ENCODE results near the gene DDX5.
"Not testable (repeated sequence)": the region's sequence is repeated elsewhere in the genome, so short reads cannot be mapped to it uniquely, and the experiment has no call there.

Gene DDX5

GRCh38 chr17:64459818-64460217 is 46.3 kb downstream of the DDX5 start:
- not testable (repeated sequence) for H3K4me1 ChIP-seq (ENCODE audit: insufficient read depth, low read length); H3K27ac ChIP-seq (ENCODE audit: low read depth, low read length); H3K36me3 ChIP-seq (ENCODE audit: insufficient read depth, low read length); H3K27me3 ChIP-seq (ENCODE audit: control insufficient read depth in 1 of 2, insufficient read depth in 2 of 2, low read length in 2 of 2); H3K9ac ChIP-seq (ENCODE audit: low read length); H3K4me3 ChIP-seq (ENCODE audit: low read depth in 1 of 2, low read length in 2 of 2); H3K9me3 ChIP-seq (ENCODE audit: low read length)

- Histone ChIP-seq H3K9me3 (ENCODE audit: low read length) (no peaks in the 10 kb centered on the region), H3K27ac (ENCODE audit: low read depth, low read length) (no peak overlapping the region), H3K27me3 (ENCODE audit: control insufficient read depth in 1 of 2, insufficient read depth in 2 of 2, low read length in 2 of 2) (no peaks in the 10 kb centered on the region), H3K4me1 (ENCODE audit: insufficient read depth, low read length) (no peaks in the 10 kb centered on the region), H3K36me3 (ENCODE audit: insufficient read depth, low read length) (no peaks in the 10 kb centered on the region), H3K4me3 (ENCODE audit: low read depth in 1 of 2, low read length in 2 of 2) (no peak overlapping the region), H3K9ac (ENCODE audit: low read length) (no peak overlapping the region)
These were observed 46.8 kb downstream of the DDX5 start for GRCh38 chr17:64459284-64459747.

DNA sequence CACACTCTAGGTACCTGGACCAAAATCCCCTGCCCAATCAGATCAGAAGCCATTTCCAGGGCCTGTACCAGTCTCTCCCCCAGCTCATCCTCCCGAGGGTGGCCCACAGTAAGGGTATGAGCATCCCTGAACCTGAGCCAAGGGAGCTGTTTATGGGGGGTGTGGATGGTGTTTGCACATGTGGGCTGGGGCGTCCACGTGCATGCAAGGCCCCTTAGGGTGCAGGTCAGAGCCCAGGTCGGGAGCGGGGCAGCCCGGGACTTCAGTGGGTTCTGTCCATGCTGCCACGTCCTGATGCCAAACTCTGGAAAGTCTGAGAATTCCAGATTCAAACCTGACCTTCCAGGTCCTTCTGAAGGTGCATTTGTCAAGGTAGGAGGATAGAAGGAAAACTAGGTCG is 47.3 kb downstream of the DDX5 start:
- H3K36me3 ChIP-seq (ENCODE audit: insufficient read depth, low read length), result no peaks in the 10 kb centered on the region
- H3K4me3 ChIP-seq (ENCODE audit: low read depth in 1 of 2, low read length in 2 of 2), result no peak overlapping the region
- H3K27ac ChIP-seq (ENCODE audit: low read depth, low read length), result no peak overlapping the region
- no peaks in the 10 kb centered on the region for H3K9me3 ChIP-seq (ENCODE audit: low read length)
- H3K9ac ChIP-seq (ENCODE audit: low read length), result no peak overlapping the region
- no peaks in the 10 kb centered on the region for H3K4me1 ChIP-seq (ENCODE audit: insufficient read depth, low read length)
- no peaks in the 10 kb centered on the region for H3K27me3 ChIP-seq (ENCODE audit: control insufficient read depth in 1 of 2, insufficient read depth in 2 of 2, low read length in 2 of 2)

GRCh38 chr17:64457156-64457555 is 48.9 kb downstream of the DDX5 start:
- no peaks in the 10 kb centered on the region for H3K36me3 ChIP-seq (ENCODE audit: insufficient read depth, low read length)

DNA sequence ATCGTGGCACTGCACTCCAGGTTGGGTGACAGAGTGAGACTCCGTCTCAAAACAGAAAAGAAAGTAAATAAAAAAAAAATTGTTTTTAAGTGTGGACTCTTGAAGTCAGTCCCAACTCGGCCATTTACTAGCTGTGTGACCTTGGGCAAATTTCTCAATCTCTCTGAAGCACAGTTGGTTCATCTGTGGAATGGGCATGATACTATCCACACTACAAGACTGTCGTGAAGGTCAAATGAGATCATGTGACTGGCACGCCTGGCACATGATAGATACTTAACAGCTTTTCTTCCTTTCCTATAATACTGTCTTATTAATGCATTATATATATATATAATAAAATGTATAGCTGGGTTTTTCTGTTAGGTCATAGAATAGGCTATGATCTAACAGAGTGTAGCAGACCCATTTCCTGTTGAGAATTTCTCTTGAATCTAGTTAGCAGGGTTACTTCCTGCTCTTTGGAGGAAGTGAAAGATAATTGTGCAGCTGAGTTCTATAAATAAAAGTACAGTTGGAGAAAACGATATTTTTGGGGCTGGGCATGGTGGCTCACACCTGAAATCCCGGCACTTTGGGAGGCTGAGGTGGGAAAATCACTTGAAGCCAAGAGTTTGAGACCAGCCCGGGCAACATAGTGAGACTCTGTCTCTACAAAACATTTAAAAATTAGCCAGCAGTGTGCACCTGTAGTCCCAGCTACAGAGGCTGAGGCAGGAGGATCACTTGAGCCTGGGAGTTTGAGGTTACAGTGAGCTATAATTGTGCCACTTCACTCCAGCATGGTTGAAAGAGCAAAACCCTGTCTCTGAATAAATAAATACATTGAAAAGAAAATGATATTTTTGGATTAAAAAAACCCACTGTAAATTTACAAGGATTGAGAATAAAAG is 49.9 kb downstream of the DDX5 start:
- Histone ChIP-seq H3K4me1 (ENCODE audit: insufficient read depth, low read length) (no peaks in the 10 kb centered on the region), H3K4me3 (ENCODE audit: low read depth in 1 of 2, low read length in 2 of 2) (no peak overlapping the region), H3K27ac (ENCODE audit: low read depth, low read length) (no peak overlapping the region), H3K27me3 (ENCODE audit: control insufficient read depth in 1 of 2, insufficient read depth in 2 of 2, low read length in 2 of 2) (no peaks in the 10 kb centered on the region), H3K9me3 (ENCODE audit: low read length) (no peaks in the 10 kb centered on the region), H3K9ac (ENCODE audit: low read length) (no peak overlapping the region), H3K36me3 (ENCODE audit: insufficient read depth, low read length) (no peaks in the 10 kb centered on the region)

More at GRCh38 chr17:64457156-64457555, 48.9 kb downstream of the DDX5 start:
- Histone ChIP-seq H3K27me3 (ENCODE audit: control insufficient read depth in 1 of 2, insufficient read depth in 2 of 2, low read length in 2 of 2) (no peaks in the 10 kb centered on the region), H3K9ac (ENCODE audit: low read length) (no peak overlapping the region), H3K4me3 (ENCODE audit: low read depth in 1 of 2, low read length in 2 of 2) (no peak overlapping the region), H3K27ac (ENCODE audit: low read depth, low read length) (no peak overlapping the region), H3K9me3 (ENCODE audit: low read length) (no peaks in the 10 kb centered on the region), H3K4me1 (ENCODE audit: insufficient read depth, low read length) (no peaks in the 10 kb centered on the region)

DNA sequence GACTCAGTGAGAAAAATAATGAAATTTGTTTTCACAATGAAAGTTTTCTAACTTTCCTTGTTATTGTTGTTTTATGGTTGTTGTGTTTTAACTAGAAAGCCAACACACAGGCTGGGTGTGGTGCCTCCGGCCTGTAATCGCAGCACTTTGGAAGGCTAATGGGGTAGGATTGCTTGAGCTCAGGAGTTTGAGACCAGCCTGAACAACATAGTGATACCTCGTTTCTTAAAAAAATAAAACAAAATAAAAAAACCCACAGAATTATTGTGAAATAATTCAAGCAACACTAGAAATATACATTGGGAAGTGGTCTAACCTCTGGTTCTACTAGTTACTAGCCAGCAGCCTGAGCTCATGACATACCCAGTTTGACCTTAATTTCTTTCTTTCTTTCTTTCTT is 56.5 kb downstream of the DDX5 start:
- no peaks in the 10 kb centered on the region for H3K4me1 ChIP-seq (ENCODE audit: insufficient read depth, low read length)
- H3K27ac ChIP-seq (ENCODE audit: low read depth, low read length), result no peak overlapping the region
- no peaks in the 10 kb centered on the region for H3K36me3 ChIP-seq (ENCODE audit: insufficient read depth, low read length)
- no peaks in the 10 kb centered on the region for H3K27me3 ChIP-seq (ENCODE audit: control insufficient read depth in 1 of 2, insufficient read depth in 2 of 2, low read length in 2 of 2)
- no peak overlapping the region for H3K9ac ChIP-seq (ENCODE audit: low read length)
- H3K4me3 ChIP-seq (ENCODE audit: low read depth in 1 of 2, low read length in 2 of 2), result no peak overlapping the region
- no peaks in the 10 kb centered on the region for H3K9me3 ChIP-seq (ENCODE audit: low read length)

DNA sequence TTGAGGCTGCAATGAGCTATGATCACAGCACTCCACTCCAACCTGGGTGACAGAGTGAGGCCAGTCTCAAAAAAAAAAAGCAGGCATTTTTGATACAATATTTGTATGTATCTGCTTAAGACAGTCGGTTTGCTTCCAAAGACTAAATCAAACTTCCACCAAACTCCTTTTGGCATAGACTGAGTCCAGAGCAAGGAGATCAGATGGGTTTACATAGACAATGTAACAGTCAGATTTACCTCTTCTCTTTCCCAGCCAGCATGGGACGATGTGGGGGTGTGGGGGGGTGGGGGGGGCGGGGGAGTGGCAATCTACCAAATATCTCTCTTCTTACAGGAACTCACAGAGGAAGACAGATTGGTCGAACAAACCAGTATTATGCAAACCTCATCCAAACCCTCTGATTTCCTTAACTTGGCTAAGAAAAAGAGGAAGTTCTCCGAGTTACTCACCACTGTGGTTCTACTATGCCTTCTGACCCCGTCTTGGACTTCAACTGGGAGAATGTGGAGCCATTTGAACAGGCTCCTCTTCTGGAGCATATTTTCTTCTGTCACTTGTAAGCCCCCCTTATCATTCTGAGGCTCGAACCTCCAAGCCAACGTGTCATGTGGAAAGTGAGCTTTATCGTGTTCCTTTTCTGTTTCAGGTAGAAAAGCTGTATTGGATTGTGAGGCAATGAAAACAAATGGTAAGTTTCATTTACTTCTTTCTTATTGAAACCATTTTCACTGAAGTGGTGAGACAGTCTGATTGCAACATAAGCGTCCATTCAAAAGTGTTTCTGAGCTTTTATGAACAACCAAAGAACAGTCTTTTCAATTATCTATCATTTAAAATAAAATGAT is 57.2 kb downstream of the DDX5 start, which contains the start of gene MILR1:
Gene MILR1 (plus strand): TSS at position 451 of the 848 bp plus-strand sequence. CDS start 54 bp downstream, at position 505.
- Histone ChIP-seq H3K27ac (ENCODE audit: low read depth, low read length) (no peak within 1 kb of the TSS), H3K36me3 (ENCODE audit: insufficient read depth, low read length) (no peaks in the 10 kb centered on the region), H3K9me3 (ENCODE audit: low read length) (no peaks in the 10 kb centered on the region), H3K27me3 (ENCODE audit: control insufficient read depth in 1 of 2, insufficient read depth in 2 of 2, low read length in 2 of 2) (no peaks in the 10 kb centered on the region), H3K4me3 (ENCODE audit: low read depth in 1 of 2, low read length in 2 of 2) (no peak within 1 kb of the TSS), H3K4me1 (ENCODE audit: insufficient read depth, low read length) (no peaks in the 10 kb centered on the region), H3K9ac (ENCODE audit: low read length) (no peak within 1 kb of the TSS)
